GM18868 (cell line): Measurements from ENCODE around the gene APAF1.
"Not testable (repeated sequence)": the region's sequence is repeated elsewhere in the genome, so short reads cannot be mapped to it uniquely, and the experiment has no call there.

Experiments used
- ATAC-seq: cut with Tn5 transposase; IDR thresholded peaks from one replicate; pipeline ENCODE4 v1.9.1; 2021; ENCODE audit warnings: mild to moderate bottlenecking, moderate library complexity; ENCODE audit not compliant: unreplicated experiment

APAF1 gene

DNA sequence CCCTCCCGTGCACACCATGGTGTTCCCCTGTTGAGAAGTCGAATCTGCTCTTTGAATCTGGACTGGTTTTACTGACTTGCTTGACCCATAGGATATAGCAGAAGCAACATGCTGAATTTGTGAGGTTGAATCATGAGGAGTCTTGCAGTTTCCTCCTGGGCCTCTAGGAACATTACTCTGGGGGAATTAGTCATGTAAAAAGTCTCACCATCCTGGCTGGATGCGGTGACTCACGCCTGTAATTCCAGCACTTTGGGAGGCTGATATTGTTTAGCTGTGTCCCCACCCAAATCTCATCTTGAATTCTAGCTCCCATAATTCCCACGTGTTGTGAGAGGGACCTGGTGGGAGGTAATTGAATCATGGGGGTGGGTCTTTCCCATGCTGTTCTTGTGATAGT, 110.8 kb downstream of the APAF1 start:
- ATAC-seq = not testable (repeated sequence)

- ATAC-seq = no peak
These were observed 112.4 kb downstream of the APAF1 start for GRCh38 chr12:98757455-98757854.

DNA sequence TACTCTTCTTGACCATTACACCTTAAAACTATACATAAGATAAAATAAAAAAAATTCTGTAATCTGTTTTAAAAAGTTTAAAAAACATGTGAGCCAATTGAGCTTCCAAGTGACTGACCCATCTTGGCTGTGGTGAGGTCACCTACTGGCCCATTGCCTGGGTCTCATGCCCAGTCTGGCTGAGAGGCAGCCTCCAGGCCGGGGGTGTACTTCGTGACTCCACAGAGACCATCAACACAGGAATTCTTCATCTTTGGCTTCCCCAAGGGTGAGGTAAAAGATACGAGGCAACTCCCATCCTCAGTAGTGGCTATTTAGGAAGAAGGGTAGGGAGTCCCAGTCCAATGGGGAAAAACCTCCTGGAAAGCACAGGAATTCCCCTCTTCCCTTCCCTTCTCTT, 113.2 kb downstream of the APAF1 start:
- ATAC-seq = no peak

GRCh38 chr12:98763656-98764055, 118.6 kb downstream of the APAF1 start:
- no peak for ATAC-seq

GRCh38 chr12:98767248-98767647, 122.2 kb downstream of the APAF1 start:
- no peak for ATAC-seq

GRCh38 chr12:98769068-98769467, 124.0 kb downstream of the APAF1 start:
- ATAC-seq = no peak

DNA sequence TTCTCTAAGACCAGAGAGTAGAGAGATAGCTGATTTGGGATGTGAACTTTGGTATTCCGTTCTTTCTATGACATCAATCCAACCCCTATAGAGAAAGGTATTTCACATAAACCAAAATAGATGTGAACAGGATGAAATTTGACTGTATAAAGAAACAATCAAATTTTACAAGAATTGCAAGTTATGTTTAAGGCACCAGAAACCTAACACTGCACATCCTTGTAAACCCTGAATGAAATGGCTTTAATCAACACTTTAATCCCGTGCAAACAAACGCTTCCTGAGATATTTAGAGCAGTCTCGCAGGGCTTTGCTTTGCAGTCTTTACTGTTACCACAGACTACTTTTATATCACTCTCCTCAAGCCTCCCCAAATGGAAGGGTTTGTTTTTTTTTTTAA, 125.1 kb downstream of the APAF1 start:
- ATAC-seq = no peak

- ATAC-seq = no peak
These were observed 127.0 kb downstream of the APAF1 start for GRCh38 chr12:98771811-98772752.

- ATAC-seq = no peak
These were observed 127.7 kb downstream of the APAF1 start for GRCh38 chr12:98772818-98773217.

GRCh38 chr12:98780261-98780660, 135.2 kb downstream of the APAF1 start:
- no peak for ATAC-seq

GRCh38 chr12:98783420-98783819, 138.3 kb downstream of the APAF1 start:
- ATAC-seq = no peak
